NCI-H1694 treated with DMSO at 0.1 percent for 48 hours (cell line): ENCODE data around the gene PNKP.

Experiments used
- DNase-seq: peaks from one replicate; lab custom pipeline; 2025; lab: John Stamatoyannopoulos, UW

The PNKP gene

DNA sequence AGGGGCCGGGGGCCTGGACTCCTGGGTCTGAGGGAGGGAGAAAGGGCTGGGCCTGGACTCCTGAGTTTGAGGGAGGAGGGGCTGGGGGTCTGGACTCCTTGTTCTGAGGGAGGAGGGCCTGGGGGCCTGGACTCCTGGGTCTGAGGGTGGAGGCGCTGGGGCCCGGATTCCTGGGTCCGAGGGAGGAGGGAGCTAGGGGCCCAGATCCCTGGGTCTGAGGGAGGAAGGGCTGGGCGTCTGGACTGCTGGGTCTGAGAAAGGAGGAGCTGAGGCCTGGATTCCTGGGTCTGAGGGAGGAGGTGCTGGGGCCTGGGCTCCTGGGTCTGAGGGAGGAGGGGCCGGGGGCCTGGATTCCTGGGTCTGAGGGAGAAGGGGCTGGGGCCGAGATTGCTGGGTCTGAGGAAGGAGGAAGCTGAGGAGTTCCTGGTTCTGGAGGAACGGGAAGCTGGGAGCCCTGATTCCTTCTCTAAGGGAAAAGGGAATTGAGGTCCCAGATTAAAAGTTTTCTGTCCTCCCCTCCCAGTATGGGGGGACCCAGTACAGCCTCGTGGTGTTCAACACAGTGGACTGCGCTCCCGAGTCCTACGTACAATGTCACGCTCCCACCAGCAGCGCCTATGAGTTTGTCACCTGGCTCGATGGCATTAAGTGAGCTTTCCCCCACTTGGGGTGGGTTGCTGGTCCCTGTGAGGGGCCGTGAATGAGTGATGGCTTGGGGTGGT lies 48.6 kb downstream of the PNKP start:
- DNase-seq = no peak

DNA sequence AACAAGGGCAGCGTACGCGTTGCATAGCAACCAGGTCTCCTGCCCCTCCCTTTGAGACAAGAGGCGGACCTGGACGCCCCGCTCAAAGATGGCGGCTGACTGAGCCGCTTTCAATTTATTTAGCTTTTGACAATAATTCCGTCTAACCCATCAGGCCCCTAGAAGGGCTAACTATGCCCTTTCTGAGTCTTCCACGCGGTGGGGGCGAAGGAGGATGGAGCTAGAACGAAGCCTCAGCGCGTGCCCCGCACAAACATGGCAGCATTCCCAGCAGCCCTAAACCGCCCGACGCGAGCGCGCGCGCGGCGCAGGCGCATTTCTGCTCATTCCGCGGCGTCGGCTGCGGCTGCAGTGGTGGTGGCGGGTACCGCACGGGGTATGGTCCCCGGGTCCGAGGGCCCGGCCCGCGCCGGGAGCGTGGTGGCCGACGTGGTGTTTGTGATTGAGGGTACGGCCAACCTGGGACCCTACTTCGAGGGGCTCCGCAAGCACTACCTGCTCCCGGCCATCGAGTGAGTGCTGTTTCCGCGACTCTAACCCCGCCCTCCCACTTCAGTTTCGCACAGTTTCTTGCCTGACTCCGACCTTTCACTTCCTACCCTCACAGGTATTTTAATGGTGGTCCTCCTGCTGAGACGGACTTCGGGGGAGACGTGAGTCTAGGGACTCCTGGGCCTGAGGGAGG lies 49.3 kb downstream of the PNKP start, which contains the start of gene MED25:
TSS of gene MED25 (plus strand) at position 326 of the 685 bp plus-strand sequence. CDS start at position 379, 53 bp downstream.
- peak; percentile 85 for DNase-seq

- no peak for DNase-seq
These were observed 50.8 kb downstream of the PNKP start for GRCh38 chr19:49816590-49816989.

- DNase-seq = no peak
These were observed 53.4 kb downstream of the PNKP start for GRCh38 chr19:49814010-49814409.

DNA sequence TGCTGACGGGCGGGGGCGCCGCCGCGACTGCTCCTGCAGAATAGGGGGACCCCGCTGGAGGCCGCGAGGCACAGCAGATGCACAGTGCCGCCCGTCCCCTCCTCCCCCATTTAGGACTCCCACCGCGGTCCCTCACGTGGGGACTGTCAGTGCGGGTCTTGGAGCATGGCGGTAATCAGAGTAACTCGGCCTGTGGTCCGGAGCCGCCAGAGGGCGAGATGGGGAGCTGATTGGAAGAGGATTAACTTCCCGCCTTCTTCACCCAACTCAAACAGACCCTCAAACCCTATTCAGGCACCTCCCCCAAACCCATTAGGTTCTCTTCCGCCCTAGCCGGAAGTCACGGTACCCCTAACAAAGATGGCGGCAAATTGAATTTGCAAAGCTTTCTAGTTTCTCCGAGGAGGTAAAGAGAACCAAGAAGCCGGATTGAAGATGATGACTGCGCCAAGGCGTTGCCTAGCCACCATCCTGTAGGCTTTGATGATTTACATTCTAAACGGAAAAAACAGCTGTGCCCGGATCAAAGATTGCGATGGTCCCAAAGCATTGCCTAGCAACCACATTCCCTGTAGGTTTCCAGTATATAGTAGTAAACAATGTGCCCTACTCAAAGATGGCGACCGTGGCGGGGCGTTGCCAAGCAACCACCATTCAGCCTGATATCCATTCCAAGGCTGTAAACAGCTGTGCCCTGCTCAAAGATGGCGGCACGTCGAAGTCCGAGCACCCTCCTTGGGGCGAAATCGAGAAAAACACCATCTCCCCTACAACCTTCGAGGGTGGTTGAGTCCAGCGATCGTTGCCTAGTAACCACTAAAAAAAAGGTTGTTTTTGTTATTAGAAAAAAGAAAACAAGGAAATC lies 54.1 kb downstream of the PNKP start, which contains the start of gene FUZ:
TSS of gene FUZ (minus strand) at position 296 of the 865 bp plus-strand sequence. CDS start at position 110, 186 bp downstream.
- DNase-seq = peak; percentile 97

GRCh38 chr19:49812452-49812996 lies 54.9 kb downstream of the PNKP start:
- DNase-seq = no peak

- DNase-seq = no peak
These were observed 56.0 kb downstream of the PNKP start for GRCh38 chr19:49811328-49811727.
